C4-2B (cell line): ENCODE results near the gene ZSCAN31.

Experiments
- H3K27ac ChIP-seq: fragments of 450-650 bp; 2 replicates; pipeline ENCODE4 v1.5.1; 2017
- ZFX ChIP-seq: fragments of 450-650 bp; IDR thresholded peaks from 2 replicates; pipeline ENCODE4 v1.6.1; 2017
- TF ChIP-seq, protein P1 (sequence below): fragments of 450-650 bp; conservative IDR thresholded peaks from 2 replicates; pipeline ENCODE4 v1.5.1; 2017; ENCODE audit warnings: mild to moderate bottlenecking

The ZSCAN31 gene

DNA sequence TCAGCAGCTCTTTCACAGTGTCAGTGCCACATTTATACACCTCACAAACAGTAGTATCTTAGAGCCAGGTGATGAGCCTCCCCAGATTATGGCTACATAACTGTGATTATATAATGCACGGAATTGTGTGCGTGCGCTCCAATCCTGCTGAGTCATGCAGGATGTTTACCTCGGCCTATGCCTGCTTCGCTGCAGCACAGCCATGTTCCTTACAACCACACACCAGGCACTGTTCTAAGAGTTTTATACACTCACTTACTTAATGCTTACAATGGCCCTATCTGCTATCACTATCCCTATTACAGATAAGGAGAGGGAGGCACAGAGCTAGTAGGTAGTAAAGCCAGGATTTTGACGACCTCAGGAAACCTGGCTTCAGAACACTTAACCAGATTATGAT, 21.1 kb upstream of the ZSCAN31 start:
- H3K27ac ChIP-seq, result no peak overlapping the region; the same call in 1 of the 2 replicates

DNA sequence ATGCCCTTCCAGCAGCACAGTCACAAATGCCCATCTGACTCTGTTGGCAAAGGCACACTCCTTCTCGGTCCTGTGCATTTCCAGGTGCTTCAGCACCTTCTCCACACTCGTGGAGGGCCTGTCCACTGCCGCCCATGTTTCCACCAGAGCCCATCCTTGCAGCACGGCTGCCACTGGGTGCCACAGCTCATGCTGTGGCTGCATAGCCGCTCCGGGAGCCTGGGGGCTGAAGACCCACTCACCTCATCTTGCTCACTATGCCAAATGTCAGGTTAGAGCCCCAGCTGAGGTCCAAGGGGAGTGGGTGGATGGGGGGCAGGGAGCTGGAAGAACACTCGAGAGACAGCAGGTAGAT, 20.7 kb upstream of the ZSCAN31 start:
- H3K27ac ChIP-seq, result peak overlapping the region; percentile 59
- no peak for TF ChIP-seq ZFX
- TF ChIP-seq, protein P1, sequence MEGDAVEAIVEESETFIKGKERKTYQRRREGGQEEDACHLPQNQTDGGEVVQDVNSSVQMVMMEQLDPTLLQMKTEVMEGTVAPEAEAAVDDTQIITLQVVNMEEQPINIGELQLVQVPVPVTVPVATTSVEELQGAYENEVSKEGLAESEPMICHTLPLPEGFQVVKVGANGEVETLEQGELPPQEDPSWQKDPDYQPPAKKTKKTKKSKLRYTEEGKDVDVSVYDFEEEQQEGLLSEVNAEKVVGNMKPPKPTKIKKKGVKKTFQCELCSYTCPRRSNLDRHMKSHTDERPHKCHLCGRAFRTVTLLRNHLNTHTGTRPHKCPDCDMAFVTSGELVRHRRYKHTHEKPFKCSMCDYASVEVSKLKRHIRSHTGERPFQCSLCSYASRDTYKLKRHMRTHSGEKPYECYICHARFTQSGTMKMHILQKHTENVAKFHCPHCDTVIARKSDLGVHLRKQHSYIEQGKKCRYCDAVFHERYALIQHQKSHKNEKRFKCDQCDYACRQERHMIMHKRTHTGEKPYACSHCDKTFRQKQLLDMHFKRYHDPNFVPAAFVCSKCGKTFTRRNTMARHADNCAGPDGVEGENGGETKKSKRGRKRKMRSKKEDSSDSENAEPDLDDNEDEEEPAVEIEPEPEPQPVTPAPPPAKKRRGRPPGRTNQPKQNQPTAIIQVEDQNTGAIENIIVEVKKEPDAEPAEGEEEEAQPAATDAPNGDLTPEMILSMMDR, result no peak

More for the DNA sequence above, 21.1 kb upstream of the ZSCAN31 start:
- TF ChIP-seq ZFX, result no peak
- TF ChIP-seq, protein P1, result no peak

DNA sequence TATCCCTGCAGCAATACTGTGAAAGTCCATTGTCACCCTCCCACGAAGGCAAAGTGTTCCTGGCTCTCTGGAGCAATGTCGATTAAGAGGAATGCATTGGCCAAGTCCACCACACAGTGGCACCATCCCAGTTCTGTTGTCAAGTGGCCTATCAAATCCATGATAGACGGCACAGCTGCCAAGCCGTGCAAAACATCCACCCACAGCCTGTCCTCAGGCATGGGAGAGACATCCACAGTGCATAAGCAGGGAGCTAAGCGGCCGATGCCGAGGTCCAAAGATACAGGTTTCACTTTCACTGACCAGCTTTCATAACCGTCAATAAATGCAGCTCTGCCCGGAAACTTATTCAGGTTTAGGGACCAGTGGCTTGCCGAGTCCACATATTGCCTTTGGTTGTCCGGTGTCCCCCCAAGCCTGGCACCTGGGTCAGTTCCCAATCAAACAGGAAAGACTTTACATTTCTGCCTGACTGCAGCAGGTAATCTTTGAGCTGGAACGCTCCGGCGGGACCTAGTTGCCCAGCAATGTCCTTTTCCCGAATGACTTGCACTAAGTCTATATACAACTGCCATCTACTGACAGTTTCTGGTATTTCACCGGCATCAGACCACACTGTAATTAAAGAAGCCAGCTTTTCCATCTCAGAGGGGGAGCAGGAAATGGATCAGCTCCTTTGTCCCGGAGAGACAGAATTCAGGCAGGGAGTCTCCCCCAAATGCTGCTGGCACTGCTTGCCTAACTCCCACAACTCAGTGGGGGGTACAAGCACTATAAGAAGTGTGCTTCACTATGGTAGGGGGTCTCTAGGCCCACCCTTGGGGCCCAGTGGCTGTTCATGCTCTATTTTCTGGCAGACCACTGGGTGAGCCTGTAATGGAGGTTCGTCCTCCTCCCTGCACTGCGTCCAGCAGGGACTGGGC, 20.1 kb upstream of the ZSCAN31 start:
- peak overlapping the region; percentile 59 for H3K27ac ChIP-seq
- TF ChIP-seq, protein P1, result peak; percentile 86
- no peak for TF ChIP-seq ZFX

DNA sequence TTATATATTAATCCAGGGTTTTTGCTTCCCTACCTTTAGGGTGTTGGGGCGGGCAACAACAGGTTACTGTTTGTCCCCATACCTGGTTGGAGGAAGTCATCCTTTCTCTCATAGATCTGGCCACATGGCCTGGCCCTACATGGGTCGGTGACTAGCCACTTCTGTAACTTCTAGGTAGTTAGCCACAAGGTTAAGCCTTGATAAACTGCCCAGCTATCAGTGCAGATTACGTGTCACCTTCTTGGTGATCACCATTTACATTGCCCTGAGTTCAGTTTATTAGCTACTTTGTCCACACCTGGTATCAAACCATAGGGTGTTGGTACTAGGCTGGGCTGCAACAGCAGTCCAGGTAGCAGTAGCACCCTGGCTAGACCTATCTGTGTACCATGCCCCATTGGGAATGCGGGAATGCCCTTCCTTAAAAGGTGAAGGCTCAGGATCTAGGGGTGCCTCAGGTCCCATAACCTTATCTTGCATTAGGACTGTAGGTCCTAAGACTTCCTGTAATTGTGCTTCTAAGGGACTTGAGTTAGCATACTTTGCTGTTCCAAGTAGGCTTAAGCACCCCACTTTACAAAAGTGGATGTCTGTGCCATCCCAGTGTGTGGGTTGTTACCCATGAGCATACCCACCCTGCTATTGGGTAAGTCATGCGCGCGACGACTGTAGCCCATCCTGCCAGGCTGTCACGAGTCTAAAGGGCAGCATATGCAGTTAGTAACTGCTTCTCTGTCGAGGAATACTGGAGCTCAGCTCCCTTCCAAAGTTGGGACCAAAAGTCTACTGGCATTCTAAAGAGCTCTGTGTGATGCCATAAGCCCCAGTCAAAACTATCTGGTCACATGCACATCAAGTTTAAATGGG, 19.0 kb upstream of the ZSCAN31 start:
- TF ChIP-seq, protein P1, result no peak
- TF ChIP-seq ZFX, result no peak
- peak overlapping the region; percentile 59 for H3K27ac ChIP-seq

DNA sequence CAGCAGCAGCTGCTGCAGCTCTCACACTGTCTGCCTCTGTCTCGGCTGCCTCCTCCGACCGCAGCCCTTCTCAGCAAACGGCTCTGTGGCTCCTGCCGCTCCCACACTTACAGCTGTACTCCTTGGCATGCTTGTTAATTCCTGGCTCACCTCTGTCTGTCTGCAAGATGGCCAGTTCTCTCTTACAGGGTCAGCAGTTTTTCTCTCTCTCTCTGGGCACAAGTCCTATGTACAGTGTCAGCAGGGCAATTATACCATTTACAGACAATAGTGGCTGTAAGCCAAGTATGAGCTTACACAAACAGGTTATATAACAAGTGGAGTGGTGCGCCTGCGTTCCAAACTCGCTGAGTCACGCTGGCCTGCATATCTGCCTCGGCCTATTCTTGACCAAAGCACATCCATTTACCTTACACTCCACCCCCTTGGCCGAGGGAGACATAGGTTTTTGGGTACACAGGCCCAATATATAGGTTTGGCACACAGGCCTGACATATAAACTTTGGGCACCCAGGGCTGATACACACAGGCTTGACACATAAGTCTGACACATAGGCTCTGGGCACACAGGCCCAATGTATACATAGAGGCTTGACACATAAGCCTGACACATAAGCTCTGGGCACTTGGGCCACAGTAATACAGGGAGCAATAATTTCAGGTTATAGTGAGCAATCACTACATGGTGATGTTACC, 18.2 kb upstream of the ZSCAN31 start:
- TF ChIP-seq, protein P1, result no peak
- no peak for TF ChIP-seq ZFX
- H3K27ac ChIP-seq, result no peak overlapping the region

DNA sequence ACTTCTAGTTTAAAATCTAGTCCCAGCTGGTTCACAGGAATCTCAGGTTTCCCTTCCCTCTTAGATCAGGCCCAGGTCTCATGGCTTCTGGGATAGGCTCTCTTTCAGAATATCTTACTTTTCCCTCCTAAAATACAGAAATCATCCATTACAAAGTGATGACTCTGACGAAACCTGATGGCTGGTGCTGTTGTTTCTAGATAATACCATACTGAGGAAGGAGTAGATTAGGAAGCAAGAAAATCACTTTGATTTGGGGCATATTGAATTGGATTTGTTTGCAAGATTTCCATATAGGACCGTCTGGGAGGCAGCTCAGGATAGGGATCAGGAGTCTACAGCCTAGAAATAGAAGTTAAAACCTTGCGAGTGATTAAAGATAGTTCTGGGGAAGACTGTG, 17.4 kb upstream of the ZSCAN31 start:
- TF ChIP-seq ZFX, result no peak
- TF ChIP-seq, protein P1, result no peak
- H3K27ac ChIP-seq, result no peak overlapping the region
